Frontal cortex (tissue), 4 donors: ENCODE measurements around the gene GRB2. TPM values are rescaled to one million over a fixed set of nuclear protein-coding genes. Genes with fewer than 3 reads are reported as not detected.
A peak's percentile ranks its signal among the peaks of the same experiment; 100 is the strongest.
"Not testable (repeated sequence)": the region's sequence is repeated elsewhere in the genome, so short reads cannot be mapped to it uniquely, and the experiment has no call there.

Experiments
- DNase-seq, 2 donors: peaks; one replicate each; pipeline ENCODE4 v3.0.0; 2012; ENCODE audit warnings: low spot score in 2 of 2
- FAIRE-seq: peaks from 2 replicates; lab custom pipeline; 2012; peaks lifted over from hg19 to GRCh38; lab: Jason Lieb, UNC
- total RNA-seq: library from RNA; depleted of rRNA; stranded (reverse); fragments of >200 nt; gene quantifications from one replicate; pipeline ENCODE4 v1.2.3, GENCODE V29; 2014
- donor health status: control.
- donor health status: control.
- donor health status: control.

GRB2 gene
- total RNA-seq, 1 donor from 2014 or later, result 159 TPM

GRCh38 chr17:75392559-75392958, 12.9 kb downstream of the GRB2 start:
- FAIRE-seq (no peak), DNase-seq (no peak)

- DNase-seq (no peak), FAIRE-seq (no peak)
Measured at GRCh38 chr17:75390982-75391381, 14.5 kb downstream of the GRB2 start.

DNA sequence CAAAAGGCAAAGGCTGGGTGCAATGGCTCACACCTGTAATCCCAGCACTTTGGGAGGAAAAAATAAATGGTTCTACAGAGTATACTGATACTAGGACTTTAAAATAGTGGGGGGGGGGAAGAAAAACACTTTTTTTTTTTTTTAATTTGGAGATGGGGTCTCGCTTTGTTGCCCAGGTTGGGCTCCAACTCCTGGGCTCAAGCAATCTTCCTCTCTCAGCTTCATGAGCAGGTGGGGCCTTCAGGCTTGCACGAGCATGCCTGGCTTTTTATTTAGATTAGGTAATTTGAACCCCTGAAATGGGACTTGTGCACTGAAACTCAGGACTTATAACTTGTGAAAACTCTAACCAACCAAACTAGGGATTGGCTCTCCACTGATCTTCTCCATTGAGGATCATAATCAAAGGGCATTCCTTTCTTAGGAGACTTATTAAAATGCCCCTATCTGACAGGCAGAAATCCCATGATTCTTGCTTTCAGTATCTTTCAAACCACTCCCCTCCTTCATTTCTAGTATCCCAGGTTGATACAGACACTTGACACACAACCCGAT, 16.9 kb downstream of the GRB2 start:
- FAIRE-seq, result no peak
- DNase-seq, result no peak

DNA sequence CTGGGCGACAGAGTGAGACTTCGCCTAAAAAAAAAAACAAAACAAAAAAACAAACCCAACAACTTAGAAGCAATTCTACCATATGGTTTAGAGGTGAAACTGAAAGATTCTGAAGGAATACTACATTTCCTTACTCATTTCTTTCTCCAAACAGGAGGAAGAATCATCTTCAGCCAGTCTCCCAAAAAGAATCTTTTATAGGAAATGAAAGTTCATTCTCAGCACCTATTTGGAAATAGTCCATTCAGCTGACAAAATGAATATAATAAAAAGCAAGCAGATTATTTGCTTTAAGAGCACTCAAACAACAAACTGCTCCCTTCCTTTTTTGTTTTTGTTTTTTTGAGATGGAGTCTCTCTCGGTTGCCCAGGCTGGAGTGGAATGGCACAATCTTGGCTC, 17.7 kb downstream of the GRB2 start:
- DNase-seq (no peak), FAIRE-seq (no peak)

DNA sequence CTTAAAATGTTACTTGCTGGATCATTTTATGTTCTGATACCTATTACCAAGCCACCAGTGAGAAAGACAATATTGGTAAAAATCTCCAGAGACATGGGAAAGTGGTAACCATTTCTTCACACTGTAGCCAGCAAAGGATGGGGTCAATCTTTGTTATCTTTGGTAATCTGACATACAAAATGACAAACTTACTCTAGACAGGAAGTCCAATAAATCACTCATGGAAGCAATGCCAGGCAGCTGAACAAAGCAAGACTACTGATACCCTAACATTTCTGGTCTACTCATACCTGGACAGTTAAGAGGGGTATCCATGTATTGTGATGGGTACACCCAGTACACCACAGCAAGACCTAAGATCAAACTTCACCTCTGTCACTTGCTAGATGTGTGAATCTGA, 19.0 kb downstream of the GRB2 start:
- DNase-seq (no peak), FAIRE-seq (no peak)

- DNase-seq, result no peak
- FAIRE-seq, result no peak
Measured at GRCh38 chr17:75384751-75385150, 20.7 kb downstream of the GRB2 start.

- DNase-seq (no peak), FAIRE-seq (no peak)
Measured at GRCh38 chr17:75383842-75384195, 21.7 kb downstream of the GRB2 start.

GRCh38 chr17:75380750-75381149, 24.7 kb downstream of the GRB2 start:
- DNase-seq, result no peak
- FAIRE-seq, result no peak

GRCh38 chr17:75380315-75380714, 25.2 kb downstream of the GRB2 start:
- FAIRE-seq (no peak), DNase-seq (no peak)

- DNase-seq, FAIRE-seq: not testable (repeated sequence)
Measured at GRCh38 chr17:75379426-75379825, 26.1 kb downstream of the GRB2 start.

DNA sequence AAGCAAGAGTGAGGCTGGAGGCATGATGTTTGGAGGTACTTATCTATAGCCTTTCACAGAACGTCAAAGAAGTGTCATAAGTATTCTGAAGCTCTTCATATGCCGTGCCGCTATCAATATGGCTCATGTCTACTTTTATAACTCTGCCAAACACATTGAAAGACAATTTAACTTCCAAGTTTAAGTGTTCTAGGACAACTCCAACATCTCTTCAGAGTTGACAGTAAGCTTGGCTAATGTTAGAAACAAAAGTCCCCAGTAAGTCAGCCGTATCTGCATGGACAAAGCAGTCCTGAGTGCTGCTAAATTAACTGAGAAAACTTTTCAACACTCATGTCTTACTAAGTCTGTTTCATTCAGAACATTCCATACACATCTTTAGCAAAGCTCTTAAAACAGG, 32.2 kb downstream of the GRB2 start:
- no peak for FAIRE-seq
- DNase-seq, result no peak

DNA sequence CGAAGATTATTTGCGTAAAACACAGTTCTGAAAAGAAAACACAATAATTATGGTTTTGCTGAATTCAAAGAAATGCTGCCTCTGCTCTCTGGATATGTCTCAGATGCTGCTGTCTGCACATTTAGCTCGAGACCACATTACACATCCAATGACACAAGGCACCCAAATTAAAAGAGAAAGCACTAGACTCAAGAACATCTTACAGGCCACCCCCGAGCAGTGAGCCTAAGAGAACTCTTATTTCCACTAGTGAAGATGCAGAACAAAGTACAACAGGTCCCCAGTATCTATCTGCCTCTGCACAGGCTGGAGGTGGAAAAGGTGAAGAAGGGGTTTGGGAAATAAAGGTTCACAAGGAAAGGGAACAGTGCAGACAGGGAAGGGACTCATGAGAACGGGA, 33.5 kb downstream of the GRB2 start:
- DNase-seq (no peak), FAIRE-seq (no peak)

- DNase-seq, result no peak
Measured at GRCh38 chr17:75371339-75371738, 34.1 kb downstream of the GRB2 start.

GRCh38 chr17:75370286-75370915, 35.1 kb downstream of the GRB2 start:
- FAIRE-seq (no peak), DNase-seq (peak in 1 of 2 donors; percentile 22)

More at GRCh38 chr17:75371339-75371738, 34.1 kb downstream of the GRB2 start:
- no peak for FAIRE-seq

DNA sequence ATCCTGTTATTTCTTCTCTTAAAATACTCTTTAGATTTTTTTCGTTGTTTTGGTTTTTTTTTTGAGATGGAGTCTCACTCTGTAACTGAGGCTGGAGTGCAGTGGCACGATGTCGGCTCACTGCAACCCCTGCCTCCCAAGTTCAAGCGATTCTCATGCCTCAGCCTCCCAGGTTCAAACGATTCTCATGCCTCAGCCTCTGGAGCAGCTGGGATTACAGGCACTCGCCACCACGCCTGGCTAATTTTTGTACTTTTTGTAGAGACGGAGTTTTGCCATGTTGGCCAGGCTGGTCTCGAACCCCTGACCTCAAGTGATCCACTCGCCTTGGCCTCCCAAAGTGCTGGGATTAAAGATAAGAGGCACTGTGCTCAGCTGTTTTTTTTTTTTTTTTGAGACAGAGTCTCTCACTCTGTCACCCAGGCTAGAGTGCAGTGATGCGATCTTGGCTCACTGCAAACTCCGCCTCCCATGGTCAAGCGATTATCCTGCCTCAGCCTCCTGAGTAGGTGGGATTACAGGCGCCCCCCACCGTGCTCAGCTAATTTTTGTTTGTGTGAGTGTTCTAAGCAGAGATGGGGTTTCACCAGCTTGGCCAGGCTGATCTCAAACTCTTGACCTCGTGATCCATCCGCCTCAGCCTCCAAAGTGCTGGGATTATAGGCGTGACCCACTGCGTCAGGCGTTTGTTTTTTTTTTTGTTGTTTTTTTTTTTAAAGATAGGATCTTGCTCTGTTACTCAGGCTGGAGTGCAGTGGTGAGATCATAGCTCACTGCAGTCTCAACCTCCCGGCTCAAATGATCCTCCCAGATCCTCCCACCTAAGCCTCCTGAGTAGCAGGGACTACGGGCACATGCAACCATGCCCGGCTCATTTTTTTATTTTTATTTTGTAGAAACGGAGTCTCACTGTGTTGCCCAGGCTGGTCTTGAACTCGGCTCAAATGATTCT, 37.4 kb downstream of the GRB2 start:
- not testable (repeated sequence) for FAIRE-seq, DNase-seq

DNA sequence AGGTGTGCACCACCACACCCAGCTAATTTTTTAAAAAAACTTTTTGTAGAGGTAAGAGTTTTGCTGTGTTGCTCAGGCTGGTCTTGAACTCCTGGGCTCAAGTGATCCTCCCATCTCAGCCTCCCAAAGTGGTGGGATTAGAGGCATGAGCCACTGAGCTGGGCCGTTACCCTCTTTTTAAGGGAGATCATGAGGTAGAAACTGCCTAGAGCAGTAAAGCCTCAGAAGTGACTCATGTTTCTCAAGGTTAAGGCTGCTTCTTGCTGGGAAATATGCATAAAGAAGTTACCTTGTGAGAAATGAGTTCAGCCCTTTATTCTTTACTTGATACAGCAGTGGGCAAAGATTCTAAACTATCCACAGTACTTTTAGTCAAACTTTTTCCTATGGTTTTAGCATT, 38.2 kb downstream of the GRB2 start:
- no peak for FAIRE-seq
- DNase-seq, result no peak

- DNase-seq (no peak), FAIRE-seq (no peak)
Measured at GRCh38 chr17:75366432-75366831, 39.0 kb downstream of the GRB2 start.

DNA sequence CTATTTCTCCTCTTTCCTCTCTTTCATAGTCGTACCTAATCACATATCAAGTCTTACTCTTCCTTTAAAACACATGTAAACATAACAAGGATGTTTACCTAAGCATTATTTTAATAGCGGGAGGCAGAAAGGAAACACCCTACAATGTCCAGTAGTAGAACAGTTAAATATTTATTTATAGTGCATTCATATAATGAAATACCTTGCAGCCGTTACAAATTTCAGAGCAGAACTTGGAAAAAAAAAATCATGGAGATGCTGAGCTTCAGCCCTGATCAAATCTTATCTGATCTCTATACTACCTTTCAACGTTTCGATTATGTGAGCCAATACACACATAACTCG, 39.6 kb downstream of the GRB2 start:
- DNase-seq (no peak), FAIRE-seq (no peak)

GRCh38 chr17:75365009-75365930, 40.2 kb downstream of the GRB2 start:
- no peak for DNase-seq
- no peak for FAIRE-seq

DNA sequence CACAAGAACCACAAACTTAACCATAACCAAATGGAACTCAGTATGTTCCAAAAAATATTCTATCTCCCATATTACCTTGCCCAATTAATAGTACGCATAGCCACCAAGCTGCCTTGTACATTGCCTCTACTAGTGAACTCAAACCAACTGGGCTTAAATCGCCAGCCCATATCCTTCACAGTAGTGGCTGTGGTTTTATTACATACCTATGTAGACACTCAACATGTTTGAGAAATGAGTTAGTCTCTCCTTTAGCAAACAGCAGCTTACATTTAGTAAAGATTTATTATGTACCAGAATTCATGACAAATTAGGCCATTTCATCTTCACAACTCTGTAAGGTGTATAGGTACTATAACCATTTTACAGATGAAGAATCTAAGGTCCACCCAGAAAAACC, 41.4 kb downstream of the GRB2 start:
- FAIRE-seq, result no peak
- no peak for DNase-seq
